Measurements from ENCODE around the gene PCBP2.

GRCh38 chr12:53501615-53502181 is 49.8 kb downstream of the PCBP2 start:
- no peak for TF ChIP-seq POLR2A (IDR thresholded peaks at IDR 0.05; ENCODE audit: low read depth)
- no peak for TF ChIP-seq CTCF (IDR thresholded peaks at IDR 0.05)
- no peak for TF ChIP-seq EP300 (IDR thresholded peaks at IDR 0.05)

Data from esophagus muscularis mucosa (tissue), 4 donors.